SK-N-SH (cell line): Measurements from ENCODE around the gene IPO9. TPM values are rescaled to one million over a fixed set of nuclear protein-coding genes. Genes with fewer than 3 reads are reported as not detected.
"Not testable (repeated sequence)": the region's sequence is repeated elsewhere in the genome, so short reads cannot be mapped to it uniquely, and the experiment has no call there.

Experiments
- CTCF ChIA-PET: fragments of 300-600, 350-600 bp; formaldehyde crosslinking; extraction: SDS; loops from one replicate; lab custom pipeline; 2021; lab: Yijun Ruan, JAX
- POLR2A ChIA-PET: fragments of 350-600 bp; sonication (Branson Sonifier 250); formaldehyde crosslinking; extraction: SDS; loops from one replicate; lab custom pipeline; 2020; ENCODE audit warnings: antibody characterized with exemption, inconsistent platforms; lab: Yijun Ruan, JAX
- DNase-seq: peaks from one replicate; pipeline ENCODE4 v3.0.0; 2012
- H2AFZ ChIP-seq: fragments of 200-600 bp; sonication (generic); 2 replicates; pipeline ENCODE4 v1.8.1; 2016; ENCODE audit warnings: antibody characterized with exemption, mild to moderate bottlenecking, low read depth
- H3F3A ChIP-seq: fragments of 200-600 bp; sonication (generic); replicated peaks from 2 replicates; pipeline ENCODE3; 2016; ENCODE audit warnings: antibody characterized with exemption, mild to moderate bottlenecking; ENCODE audit not compliant: insufficient read depth
- H3K27ac ChIP-seq, 2 experiments: fragments of 200-500 bp in 1 of 2; fragments of 200-600 bp in 1 of 2; sonication (Bioruptor generic) in 1 of 2; sonication (generic), shearing (Covaris generic) in 1 of 2; 2 replicates each; pipeline versions ENCODE4 v1.5.1 to v1.6.1; 2014 to 2016; ENCODE audit warnings: low read depth in 2 of 2, inconsistent platforms in 1 of 2, low read length in 1 of 2, mild to moderate bottlenecking in 1 of 2, mixed read lengths in 1 of 2
- H3K27me3 ChIP-seq: fragments of 200-600 bp; sonication (generic), shearing (Covaris generic); 2 replicates; pipeline ENCODE4 v1.6.1; 2016; ENCODE audit warnings: mixed run types; ENCODE audit not compliant: insufficient read depth
- H3K36me3 ChIP-seq, 2 experiments: fragments of 200-500 bp in 1 of 2; fragments of 200-600 bp in 1 of 2; sonication (Bioruptor generic) in 1 of 2; sonication (generic) in 1 of 2; replicated peaks in 1 of 2; 2 replicates each; pipeline versions ENCODE3 to v1.5.1; 2014 to 2016; ENCODE audit warnings: low read length in 1 of 2, mild to moderate bottlenecking in 1 of 2; ENCODE audit not compliant: insufficient read depth in 2 of 2, control insufficient read depth in 1 of 2
- H3K4me1 ChIP-seq, 2 experiments: fragments of 200-500 bp in 1 of 2; fragments of 200-600 bp in 1 of 2; sonication (Bioruptor generic) in 1 of 2; sonication (generic), shearing (Covaris generic) in 1 of 2; 2 replicates each; pipeline versions ENCODE4 v1.5.1 to v1.6.1; 2014 to 2016; ENCODE audit warnings: low read depth in 1 of 2, low read length in 1 of 2, mixed run types in 1 of 2; ENCODE audit not compliant: insufficient read depth in 2 of 2, control insufficient read depth in 1 of 2
- H3K4me2 ChIP-seq: fragments of 200-600 bp; sonication (generic), shearing (Covaris generic); 2 replicates; pipeline ENCODE4 v1.6.1; 2017; ENCODE audit warnings: mixed run types
- H3K4me3 ChIP-seq, 2 experiments: fragments of 200-500 bp in 1 of 2; fragments of 200-600 bp in 1 of 2; sonication (Bioruptor generic) in 1 of 2; sonication (generic), shearing (Covaris generic) in 1 of 2; 2 replicates each; pipeline versions ENCODE4 v1.5.1 to v1.8.1; 2014 to 2016; ENCODE audit warnings: low read depth in 2 of 2, inconsistent platforms in 1 of 2, low read length in 1 of 2, mild to moderate bottlenecking in 1 of 2, mixed read lengths in 1 of 2, moderate library complexity in 1 of 2
- H3K79me2 ChIP-seq: fragments of 200-600 bp; sonication (generic); 2 replicates; pipeline ENCODE4 v1.8.1; 2017; ENCODE audit warnings: mild to moderate bottlenecking; ENCODE audit not compliant: insufficient read depth
- H3K9ac ChIP-seq: fragments of 200-600 bp; sonication (generic); 2 replicates; pipeline ENCODE4 v1.6.1; 2017; ENCODE audit warnings: mixed run types
- H3K9me2 ChIP-seq: fragments of 200-600 bp; sonication (generic); 2 replicates; pipeline ENCODE4 v1.6.1; 2017; ENCODE audit warnings: mixed run types
- H3K9me3 ChIP-seq: fragments of 200-600 bp; sonication (generic); 2 replicates; pipeline ENCODE4 v1.6.1; 2017; ENCODE audit warnings: mixed run types, mild to moderate bottlenecking, moderate library complexity
- H4K20me1 ChIP-seq: fragments of 200-600 bp; sonication (generic); 2 replicates; pipeline ENCODE4 v1.6.1; 2017; ENCODE audit warnings: mild to moderate bottlenecking, mixed run types; ENCODE audit not compliant: insufficient read depth
- CHD2 ChIP-seq: fragments of 150-350 bp; IDR thresholded peaks from 2 replicates; pipeline ENCODE4 v1.6.1; 2018; ENCODE audit warnings: low read length; ENCODE audit not compliant: partially characterized antibody
- ELF1 ChIP-seq: IDR thresholded peaks from 2 replicates; pipeline ENCODE4 v1.4.0; 2012
- EZH2phosphoT487 ChIP-seq: fragments of 200-600 bp; sonication (generic); IDR thresholded peaks from 2 replicates; pipeline ENCODE4 v1.6.1; 2017; ENCODE audit warnings: low read depth, mixed run types, mild to moderate bottlenecking, antibody characterized with exemption, moderate library complexity, borderline replicate concordance
- MAX ChIP-seq: IDR thresholded peaks from 2 replicates; pipeline ENCODE4 v1.4.0; 2012; ENCODE audit warnings: low read depth
- MXI1 ChIP-seq: IDR thresholded peaks from 2 replicates; pipeline ENCODE4 v1.6.1; 2012; ENCODE audit warnings: mild to moderate bottlenecking, low read depth, low read length, improper control_type of control experiment
- NFIC ChIP-seq: IDR thresholded peaks from 2 replicates; pipeline ENCODE4 v1.4.0; 2012; ENCODE audit warnings: borderline replicate concordance
- NRF1 ChIP-seq: IDR thresholded peaks from 2 replicates; pipeline ENCODE4 v1.6.1; 2012; ENCODE audit warnings: low read depth, mild to moderate bottlenecking, low read length
- PBX3 ChIP-seq: IDR thresholded peaks from 2 replicates; pipeline ENCODE4; 2012
- REST ChIP-seq: IDR thresholded peaks from 2 replicates; pipeline ENCODE4 v1.6.1; 2012; ENCODE audit warnings: mild to moderate bottlenecking, low read depth, low read length, moderate library complexity
- YY1 ChIP-seq: IDR thresholded peaks from 2 replicates; pipeline ENCODE4 v1.4.0; 2012; ENCODE audit warnings: low read depth, mild to moderate bottlenecking
- ZBTB33 ChIP-seq: IDR thresholded peaks from 2 replicates; pipeline ENCODE4 v1.4.0; 2012; ENCODE audit warnings: low read depth, borderline replicate concordance
- WGBS: methylation state at CpG from one replicate; pipeline ENCODE4 v1.1.6; 2017; ENCODE audit warnings: low lambda C conversion rate; 5-methylcytosine and 5-hydroxymethylcytosine counted together
- polyA plus RNA-seq, 3 experiments: library from polyadenylated mRNA; depleted of rRNA; stranded (reverse); fragments of >200 nt; gene quantifications; 2 replicates each; pipeline ENCODE4 v1.2.3, GENCODE V29; 2012

IPO9 gene
- polyA plus RNA-seq, 1 of the 3 experiments (the other 2 are of a cell fraction) = 24.5 TPM

- Histone ChIP-seq H3K79me2 (peaks cover 100% of the 10 kb centered on the region), H3K27ac (peak overlapping the region in 1 of 2 experiments; percentile 13; a peak in 1 of 4 replicates), H3F3A (peaks cover 21% of the 10 kb centered on the region), H4K20me1 (peaks cover 46% of the 10 kb centered on the region), H3K4me2 (no peak overlapping the region), H3K9ac (no peak overlapping the region), H3K4me1 (peaks cover 0 to 5% of the 10 kb centered on the region in 2 experiments; a peak in 1 of 4 replicates), H3K27me3 (no peaks in the 10 kb centered on the region), H2AFZ (no peak overlapping the region), H3K9me3 (no peaks in the 10 kb centered on the region), H3K36me3 (peaks cover 12 to 24% of the 10 kb centered on the region in 2 experiments), H3K9me2 (no peaks in the 10 kb centered on the region), H3K4me3 (no peak overlapping the region)
- POLR2A ChIA-PET = no interaction called here
- no peak for DNase-seq
- CTCF ChIA-PET = interaction anchor here (0.7 to 1.3 kb wide), 3 partner anchors 9 to 58 kb away, joined by 3 to 5 read pairs (median 3); partner anchors contain the start of gene IPO9
- 31% methylated on average over 2 of the region's 2 CpGs for WGBS
- TF ChIP-seq ELF1 = no peak
- TF ChIP-seq YY1 = no peak
- TF ChIP-seq MXI1 = no peak
- no peak for TF ChIP-seq EZH2phosphoT487
- TF ChIP-seq ZBTB33 = no peak
These were observed 9.4 kb downstream of the IPO9 start for GRCh38 chr1:201838381-201838780.

GRCh38 chr1:201839089-201839488 lies 10.1 kb downstream of the IPO9 start:
- 98% methylated on average over 10 of the region's 10 CpGs for WGBS
- H3K9me2 ChIP-seq, H3K27ac ChIP-seq, H3K4me3 ChIP-seq, H3K9ac ChIP-seq, H3K4me1 ChIP-seq, H3K4me2 ChIP-seq, H3K27me3 ChIP-seq, POLR2A ChIA-PET, DNase-seq, H2AFZ ChIP-seq, H3K9me3 ChIP-seq: not testable (repeated sequence)
- Histone ChIP-seq H3K36me3 (peaks cover 12 to 24% of the 10 kb centered on the region in 2 experiments), H4K20me1 (peaks cover 41% of the 10 kb centered on the region), H3K79me2 (peaks cover 100% of the 10 kb centered on the region), H3F3A (peaks cover 27% of the 10 kb centered on the region)
- CTCF ChIA-PET = interaction anchor here (0.7 to 1.3 kb wide), 4 partner anchors 10 to 57 kb away, joined by 3 to 5 read pairs (median 3); partner anchors contain the start of gene IPO9

GRCh38 chr1:201840055-201840454 lies 11.1 kb downstream of the IPO9 start:
- no peaks in the 10 kb centered on the region for H3K9me2 ChIP-seq
- peaks cover 36% of the 10 kb centered on the region for H3F3A ChIP-seq
- WGBS = 94% methylated on average over 4 of the region's 4 CpGs
- ChIA-PET CTCF (interaction anchor here (0.9 kb wide), 1 partner anchor 133 kb away, joined by 3 read pairs; no protein-coding TSS in a partner anchor), POLR2A (no interaction called here)
- no peak overlapping the region for H3K27ac ChIP-seq
- no peak overlapping the region for H3K4me3 ChIP-seq
- peaks cover 100% of the 10 kb centered on the region for H3K79me2 ChIP-seq
- TF ChIP-seq CHD2 (no peak), ZBTB33 (no peak), MAX (no peak), REST (no peak), PBX3 (no peak), NRF1 (no peak), NFIC (no peak), ELF1 (no peak)
- no peak for DNase-seq
- no peak overlapping the region for H3K4me2 ChIP-seq
- no peaks in the 10 kb centered on the region for H3K27me3 ChIP-seq
- H3K36me3 ChIP-seq = peaks cover 14 to 18% of the 10 kb centered on the region in 2 experiments
- peaks cover 32% of the 10 kb centered on the region for H4K20me1 ChIP-seq
- peaks cover 0 to 9% of the 10 kb centered on the region in 2 experiments; a peak in 2 of 4 replicates for H3K4me1 ChIP-seq
- no peaks in the 10 kb centered on the region for H3K9me3 ChIP-seq
- H3K9ac ChIP-seq = no peak overlapping the region
- no peak overlapping the region for H2AFZ ChIP-seq
